HCT116 (cell line): ENCODE results near the gene SYNE1. TPM values are rescaled to one million over a fixed set of nuclear protein-coding genes. Genes with fewer than 3 reads are reported as not detected.

Experiments used
- ATAC-seq: fragments of 200-7000 bp; cut with Tn5 transposase; 2 replicates; pipeline ENCODE4 v1.9.1; 2020; ENCODE audit warnings: mild to moderate bottlenecking, moderate library complexity
- BruUV-seq: library from RNA; stranded (reverse); fragments of 400-500 nt; replicated peaks from 2 replicates; lab custom pipeline; 2021; lab: Mats Ljungman, UMichigan
- CTCF ChIA-PET: fragments of 300-600 bp; sonication (Branson Sonifier 250); formaldehyde crosslinking; loops from one replicate; lab custom pipeline; 2021; ENCODE audit warnings: antibody characterized with exemption; lab: Charles Lee
- POLR2A ChIA-PET: fragments of 300-600, 350-600 bp; sonication (Branson Sonifier 250); formaldehyde crosslinking; loops from one replicate; lab custom pipeline; 2021; ENCODE audit warnings: antibody characterized with exemption; lab: Charles Lee
- RAD21 ChIA-PET, 2 experiments: fragments of 300-600 bp; sonication (Branson Sonifier 250); formaldehyde crosslinking; loops; one replicate each; lab custom pipeline; 2023; ENCODE audit warnings: low total read pairs in 2 of 2; ENCODE audit not compliant: uncharacterized antibody in 2 of 2, unreplicated experiment in 2 of 2, low non-redundant PET in 1 of 2; lab: Charles Lee
- DNase-seq: peaks from one replicate; pipeline ENCODE4 v3.0.0-alpha.2; 2010; ENCODE audit warnings: low read depth, low spot score
- H2AFZ ChIP-seq: fragments of 200-600 bp; shearing (Covaris generic), sonication (generic); 2 replicates; pipeline ENCODE4 v1.6.1; 2017; ENCODE audit warnings: low read depth, mixed run types, mixed read lengths, antibody characterized with exemption, low read length; ENCODE audit not compliant: poor library complexity, severe bottlenecking
- H3K27ac ChIP-seq: 2 replicates; pipeline ENCODE4 v1.5.1; 2012; ENCODE audit warnings: low read depth, low read length
- H3K27me3 ChIP-seq: fragments of 200-600 bp; sonication (generic); 2 replicates; pipeline ENCODE4 v1.6.1; 2016; ENCODE audit warnings: mixed run types, low read length, mixed read lengths; ENCODE audit not compliant: insufficient read depth
- H3K36me3 ChIP-seq, 2 experiments: fragments of 200-500 bp in 1 of 2; fragments of 200-600 bp in 1 of 2; sonication (Bioruptor generic) in 1 of 2; sonication (generic) in 1 of 2; 2 replicates each; pipeline versions ENCODE4 v1.5.1 to v1.6.1; 2014 to 2016; ENCODE audit warnings: low read length in 2 of 2, inconsistent platforms in 1 of 2, mixed read lengths in 1 of 2, mixed run types in 1 of 2; ENCODE audit not compliant: insufficient read depth in 2 of 2, control insufficient read depth in 1 of 2
- H3K4me1 ChIP-seq, 2 experiments: fragments of 200-600 bp in 1 of 2; sonication (generic) in 1 of 2; 2 replicates each; pipeline versions ENCODE4 v1.5.1 to v1.6.1; 2012 to 2017; ENCODE audit warnings: low read length in 2 of 2, inconsistent platforms in 1 of 2, mild to moderate bottlenecking in 1 of 2, mixed read lengths in 1 of 2, mixed run types in 1 of 2, moderate library complexity in 1 of 2; ENCODE audit not compliant: insufficient read depth in 2 of 2, control insufficient read depth in 1 of 2
- H3K4me2 ChIP-seq: fragments of 200-600 bp; sonication (generic); 2 replicates; pipeline ENCODE4 v1.6.1; 2017; ENCODE audit warnings: mixed run types, low read length, mixed read lengths
- H3K4me3 ChIP-seq, 2 experiments: fragments of 200-600 bp in 1 of 2; sonication (generic) in 1 of 2; replicated peaks in 1 of 2; 2 replicates each; pipeline ENCODE4 v1.5.1; 2011 to 2016; ENCODE audit warnings: low read length in 2 of 2, control low read depth in 1 of 2, low read depth in 1 of 2, mild to moderate bottlenecking in 1 of 2, mixed read lengths in 1 of 2, mixed run types in 1 of 2
- H3K79me2 ChIP-seq: fragments of 200-600 bp; sonication (generic); 2 replicates; pipeline ENCODE4 v1.6.1; 2017; ENCODE audit warnings: mild to moderate bottlenecking, mixed run types, low read length, moderate library complexity, mixed read lengths; ENCODE audit not compliant: insufficient read depth
- H3K9ac ChIP-seq: fragments of 200-600 bp; sonication (generic); 2 replicates; pipeline ENCODE4 v1.6.1; 2016; ENCODE audit warnings: low read length, mixed read lengths
- H3K9me2 ChIP-seq: fragments of 200-600 bp; sonication (generic), shearing (Covaris generic); 2 replicates; pipeline ENCODE4 v1.6.1; 2017; ENCODE audit warnings: mixed run types, mild to moderate bottlenecking, moderate library complexity; ENCODE audit not compliant: insufficient read depth
- H3K9me3 ChIP-seq, 2 experiments: fragments of 200-500 bp in 1 of 2; fragments of 200-600 bp in 1 of 2; sonication (Bioruptor generic) in 1 of 2; sonication (generic) in 1 of 2; 2 replicates each; pipeline ENCODE4 v1.6.1; 2014 to 2017; ENCODE audit warnings: low read length in 2 of 2, mixed read lengths in 2 of 2, inconsistent platforms in 1 of 2, low read depth in 1 of 2, mild to moderate bottlenecking in 1 of 2, mixed run types in 1 of 2, moderate library complexity in 1 of 2; ENCODE audit not compliant: control insufficient read depth in 1 of 2, insufficient read depth in 1 of 2
- H4K20me1 ChIP-seq: fragments of 200-600 bp; sonication (generic), shearing (Covaris generic); 2 replicates; pipeline ENCODE4 v1.6.1; 2017; ENCODE audit warnings: mixed run types, mild to moderate bottlenecking, moderate library complexity; ENCODE audit not compliant: insufficient read depth
- ATF3 ChIP-seq: IDR thresholded peaks from 2 replicates; pipeline ENCODE4 v1.6.1; 2012
- CBX3 ChIP-seq: IDR thresholded peaks from 2 replicates; pipeline ENCODE4 v1.6.1; 2012; ENCODE audit warnings: low read depth
- CEBPB ChIP-seq: IDR thresholded peaks from 2 replicates; pipeline ENCODE4 v1.6.1; 2012; ENCODE audit warnings: low read depth
- EGR1 ChIP-seq: IDR thresholded peaks from 2 replicates; pipeline ENCODE4 v1.6.1; 2012; ENCODE audit warnings: low read depth
- ELF1 ChIP-seq: IDR thresholded peaks from 2 replicates; pipeline ENCODE4 v1.6.1; 2012; ENCODE audit warnings: low read depth, borderline replicate concordance
- EZH2 ChIP-seq: fragments of 200-600 bp; sonication (generic); IDR thresholded peaks from 2 replicates; pipeline ENCODE4 v1.6.1; 2017; ENCODE audit warnings: antibody characterized with exemption, mixed run types
- EZH2phosphoT487 ChIP-seq: fragments of 200-600 bp; IDR thresholded peaks from 2 replicates; pipeline ENCODE4 v1.6.1; 2018; ENCODE audit warnings: antibody characterized with exemption, borderline replicate concordance
- FOSL1 ChIP-seq: IDR thresholded peaks from 2 replicates; pipeline ENCODE4 v1.6.1; 2012; ENCODE audit warnings: low read depth
- JUND ChIP-seq: IDR thresholded peaks from 2 replicates; pipeline ENCODE4 v1.6.1; 2012
- MAX ChIP-seq: IDR thresholded peaks from 2 replicates; pipeline ENCODE4 v1.6.1; 2012
- POLR2A ChIP-seq: IDR thresholded peaks from 2 replicates; pipeline ENCODE4 v1.7.0; 2011; ENCODE audit warnings: borderline replicate concordance; ENCODE audit not compliant: insufficient read depth, insufficient read length; ENCODE audit errors: extremely low read depth
- POLR2AphosphoS5 ChIP-seq: IDR thresholded peaks from 2 replicates; pipeline ENCODE4 v1.6.1; 2011; ENCODE audit warnings: mild to moderate bottlenecking, low read depth, low read length, moderate library complexity
- SP1 ChIP-seq: IDR thresholded peaks from 2 replicates; pipeline ENCODE4 v1.6.1; 2012; ENCODE audit warnings: low read depth
- SRF ChIP-seq: IDR thresholded peaks from 2 replicates; pipeline ENCODE4 v1.6.1; 2012; ENCODE audit warnings: low read depth
- YY1 ChIP-seq: IDR thresholded peaks from 2 replicates; pipeline ENCODE4 v1.6.1; 2011; ENCODE audit warnings: low read length, low read depth, moderate library complexity, mild to moderate bottlenecking; ENCODE audit not compliant: insufficient replicate concordance; ENCODE audit errors: extremely low read depth
- ZFX ChIP-seq: fragments of 450-650 bp; IDR thresholded peaks from 2 replicates; pipeline ENCODE4 v1.6.1; 2017
- intact Hi-C: fragments of 100-400 bp; cut with micrococcal nuclease; formaldehyde crosslinking; loops from 2 replicates; pipeline ENCODE4 v1.10.0; 2022
- total RNA-seq: library from RNA; stranded (reverse); gene quantifications from one replicate; pipeline ENCODE4 v1.2.1, GENCODE V29; 2021; ENCODE audit not compliant: unreplicated experiment
- TF ChIP-seq, protein P1 (sequence below), 3 experiments: fragments of 200-600 bp in 1 of 3; sonication (generic) in 1 of 3; IDR thresholded peaks in 2 of 3; conservative IDR thresholded peaks in 1 of 3; 2 replicates each; pipeline ENCODE4 v1.5.1; 2012 to 2017; ENCODE audit warnings: low read depth in 2 of 3, low read length in 2 of 3, antibody characterized with exemption in 1 of 3, borderline replicate concordance in 1 of 3, control low read depth in 1 of 3, mild to moderate bottlenecking in 1 of 3, mixed read lengths in 1 of 3, mixed run types in 1 of 3, moderate library complexity in 1 of 3; ENCODE audit not compliant: insufficient read depth in 1 of 3

Gene SYNE1
- total RNA-seq, 1 experiment from 2014 or later, result 5.4 TPM

DNA sequence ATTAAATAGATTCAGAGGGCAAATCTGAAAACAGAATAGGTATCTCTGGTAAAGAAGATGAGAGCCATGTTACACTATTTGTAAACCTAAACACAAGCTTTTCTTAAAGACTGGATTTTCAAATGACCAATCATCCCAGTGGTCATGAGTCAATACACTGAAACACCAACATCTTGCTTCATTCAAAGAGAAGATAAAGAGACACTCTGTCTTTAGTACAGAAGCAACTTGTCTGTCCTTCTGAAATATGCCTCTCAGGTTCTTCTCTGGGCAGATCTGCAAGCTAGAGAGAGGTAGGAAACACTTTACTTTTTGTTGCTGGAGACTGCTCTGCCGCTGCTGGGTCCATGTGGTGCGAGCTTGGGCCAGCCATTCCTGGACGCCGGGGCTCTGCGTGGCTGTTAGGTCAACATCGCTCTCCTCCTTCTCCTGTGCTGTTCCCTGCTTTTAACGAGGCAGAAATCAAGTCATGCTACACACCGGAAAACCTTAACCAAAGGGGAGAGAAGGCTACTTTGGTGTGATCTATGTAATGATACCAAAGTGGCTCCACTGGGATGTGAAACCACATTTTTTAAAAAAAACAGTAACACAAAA is 368.2 kb downstream of the SYNE1 start:
- RAD21 ChIA-PET, result no interaction called here
- Histone ChIP-seq H3K4me2 (no peak overlapping the region), H3K27me3 (no peaks in the 10 kb centered on the region), H3K36me3 (no peaks in the 10 kb centered on the region), H3K27ac (no peak overlapping the region), H2AFZ (no peak overlapping the region), H3K79me2 (no peaks in the 10 kb centered on the region), H3K9ac (no peak overlapping the region), H3K4me3 (no peak overlapping the region), H4K20me1 (no peaks in the 10 kb centered on the region)
- BruUV-seq, result no TSS peak
- intact Hi-C loops, result loop anchor here (1.0 to 5.0 kb wide), 3 partner anchors 505 to 912 kb away; no protein-coding TSS in a partner anchor
- POLR2A ChIA-PET, result no interaction called here
- CTCF ChIA-PET, result interaction anchor here (0.7 kb wide), 1 partner anchor 798 kb away, joined by 3 read pairs; no protein-coding TSS in a partner anchor
- ATAC-seq (no peak), DNase-seq (no peak)
- no peak for TF ChIP-seq SRF
- no peak for TF ChIP-seq YY1
- no peak for TF ChIP-seq MAX
- TF ChIP-seq POLR2AphosphoS5, result no peak
- no peak for TF ChIP-seq EZH2
- no peak for TF ChIP-seq ELF1
- TF ChIP-seq EGR1, result no peak
- no peak for TF ChIP-seq POLR2A
- no peak for TF ChIP-seq CBX3
- TF ChIP-seq FOSL1, result no peak
- TF ChIP-seq CEBPB, result no peak
- no peak for TF ChIP-seq ATF3
- TF ChIP-seq SP1, result no peak
- TF ChIP-seq, protein P1, sequence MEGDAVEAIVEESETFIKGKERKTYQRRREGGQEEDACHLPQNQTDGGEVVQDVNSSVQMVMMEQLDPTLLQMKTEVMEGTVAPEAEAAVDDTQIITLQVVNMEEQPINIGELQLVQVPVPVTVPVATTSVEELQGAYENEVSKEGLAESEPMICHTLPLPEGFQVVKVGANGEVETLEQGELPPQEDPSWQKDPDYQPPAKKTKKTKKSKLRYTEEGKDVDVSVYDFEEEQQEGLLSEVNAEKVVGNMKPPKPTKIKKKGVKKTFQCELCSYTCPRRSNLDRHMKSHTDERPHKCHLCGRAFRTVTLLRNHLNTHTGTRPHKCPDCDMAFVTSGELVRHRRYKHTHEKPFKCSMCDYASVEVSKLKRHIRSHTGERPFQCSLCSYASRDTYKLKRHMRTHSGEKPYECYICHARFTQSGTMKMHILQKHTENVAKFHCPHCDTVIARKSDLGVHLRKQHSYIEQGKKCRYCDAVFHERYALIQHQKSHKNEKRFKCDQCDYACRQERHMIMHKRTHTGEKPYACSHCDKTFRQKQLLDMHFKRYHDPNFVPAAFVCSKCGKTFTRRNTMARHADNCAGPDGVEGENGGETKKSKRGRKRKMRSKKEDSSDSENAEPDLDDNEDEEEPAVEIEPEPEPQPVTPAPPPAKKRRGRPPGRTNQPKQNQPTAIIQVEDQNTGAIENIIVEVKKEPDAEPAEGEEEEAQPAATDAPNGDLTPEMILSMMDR (IDR thresholded peaks at IDR 0.05 in 2 of 3, conservative IDR thresholded peaks at IDR 0.05 in 1 of 3; ENCODE audit: borderline replicate concordance in 1 of 3, insufficient read depth in 1 of 3, low read depth in 2 of 3, low read length in 2 of 3), result no peak
- no peak for TF ChIP-seq JUND
- no peak for TF ChIP-seq ZFX
- TF ChIP-seq EZH2phosphoT487, result no peak
- TF ChIP-seq, all 23 proteins: peak for 0
- H3K9me3 ChIP-seq, result no peaks in the 10 kb centered on the region
- H3K4me1 ChIP-seq, result no peaks in the 10 kb centered on the region
- no peaks in the 10 kb centered on the region for H3K9me2 ChIP-seq
